ENCODE measurements around the gene TENM3.

DNA sequence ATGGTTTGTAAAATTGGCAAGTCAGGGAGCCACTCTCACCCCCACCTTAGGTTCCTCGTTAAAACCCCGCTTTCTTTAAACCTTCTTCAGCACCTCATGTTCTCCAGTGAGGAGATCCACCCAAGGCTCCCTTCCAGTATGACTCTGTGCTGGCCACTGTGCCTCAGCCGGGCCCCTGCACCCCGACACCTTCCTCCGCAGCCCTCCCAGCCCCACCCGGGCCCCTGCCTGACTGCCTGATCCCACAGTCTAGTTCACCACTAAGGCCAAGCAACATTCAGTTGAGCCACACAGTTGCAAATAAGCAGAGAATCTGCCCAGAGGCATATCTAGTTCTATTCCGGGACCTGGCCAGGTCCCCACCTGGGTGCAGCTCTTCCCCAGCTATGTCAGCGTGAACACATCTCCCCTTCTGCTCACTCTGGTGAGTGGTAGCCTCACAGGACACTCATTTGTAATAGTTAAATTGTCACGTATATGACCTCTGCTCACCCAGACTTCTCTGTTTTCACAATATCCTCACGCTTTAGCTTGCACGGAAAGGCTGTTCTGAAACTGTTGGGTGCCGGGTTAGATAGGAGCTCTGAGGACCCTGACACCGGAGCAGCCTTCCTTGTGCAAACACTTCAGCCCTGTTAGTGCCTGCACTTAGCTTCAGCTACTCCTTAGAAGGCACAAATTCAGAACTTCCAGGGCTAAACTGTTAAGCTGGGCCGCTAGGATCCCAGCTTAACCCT, 527.2 kb downstream of the TENM3 start:
- TF ChIP-seq, protein P1, sequence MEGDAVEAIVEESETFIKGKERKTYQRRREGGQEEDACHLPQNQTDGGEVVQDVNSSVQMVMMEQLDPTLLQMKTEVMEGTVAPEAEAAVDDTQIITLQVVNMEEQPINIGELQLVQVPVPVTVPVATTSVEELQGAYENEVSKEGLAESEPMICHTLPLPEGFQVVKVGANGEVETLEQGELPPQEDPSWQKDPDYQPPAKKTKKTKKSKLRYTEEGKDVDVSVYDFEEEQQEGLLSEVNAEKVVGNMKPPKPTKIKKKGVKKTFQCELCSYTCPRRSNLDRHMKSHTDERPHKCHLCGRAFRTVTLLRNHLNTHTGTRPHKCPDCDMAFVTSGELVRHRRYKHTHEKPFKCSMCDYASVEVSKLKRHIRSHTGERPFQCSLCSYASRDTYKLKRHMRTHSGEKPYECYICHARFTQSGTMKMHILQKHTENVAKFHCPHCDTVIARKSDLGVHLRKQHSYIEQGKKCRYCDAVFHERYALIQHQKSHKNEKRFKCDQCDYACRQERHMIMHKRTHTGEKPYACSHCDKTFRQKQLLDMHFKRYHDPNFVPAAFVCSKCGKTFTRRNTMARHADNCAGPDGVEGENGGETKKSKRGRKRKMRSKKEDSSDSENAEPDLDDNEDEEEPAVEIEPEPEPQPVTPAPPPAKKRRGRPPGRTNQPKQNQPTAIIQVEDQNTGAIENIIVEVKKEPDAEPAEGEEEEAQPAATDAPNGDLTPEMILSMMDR (IDR thresholded peaks at IDR 0.05; ENCODE audit: extremely low read depth in 1 of 2, insufficient read depth in 1 of 2, low read depth in 1 of 2, low read length in 2 of 2) = no peak
- TF ChIP-seq POLR2A (IDR thresholded peaks at IDR 0.05; ENCODE audit: low read depth, low read length) (no peak), EZH2 (IDR thresholded peaks at IDR 0.05; ENCODE audit: borderline replicate concordance, low read depth, low read length, severe bottlenecking) (no peak), POLR2AphosphoS5 (IDR thresholded peaks at IDR 0.05; ENCODE audit: insufficient read depth, low read depth, low read length) (no peak), MYC (IDR thresholded peaks at IDR 0.05; ENCODE audit: low read depth, low read length) (no peak), FOS (IDR thresholded peaks at IDR 0.05; ENCODE audit: borderline replicate concordance, insufficient read depth, low read length) (no peak), JUN (IDR thresholded peaks at IDR 0.05; ENCODE audit: borderline replicate concordance, insufficient read depth, insufficient read length, low read depth) (no peak), GATA2 (IDR thresholded peaks at IDR 0.05; ENCODE audit: insufficient read depth, insufficient read length, low read depth, low read length) (no peak)
- TF ChIP-seq, protein P2, sequence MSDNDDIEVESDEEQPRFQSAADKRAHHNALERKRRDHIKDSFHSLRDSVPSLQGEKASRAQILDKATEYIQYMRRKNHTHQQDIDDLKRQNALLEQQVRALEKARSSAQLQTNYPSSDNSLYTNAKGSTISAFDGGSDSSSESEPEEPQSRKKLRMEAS (IDR thresholded peaks at IDR 0.05; ENCODE audit: insufficient read depth, insufficient read length) = no peak
